Melanocyte of skin (primary cell): ENCODE measurements around the gene PNLIPRP2. TPM values are rescaled to one million over a fixed set of nuclear protein-coding genes. Genes with fewer than 3 reads are reported as not detected.

ENCODE experiments used
- total RNA-seq, 2 donors: library from RNA; depleted of rRNA; stranded (reverse); fragments of >200 nt; gene quantifications; 2 replicates each; pipeline ENCODE4 v1.2.3, GENCODE V29; 2012

PNLIPRP2 gene
- total RNA-seq, result not detected

DNA sequence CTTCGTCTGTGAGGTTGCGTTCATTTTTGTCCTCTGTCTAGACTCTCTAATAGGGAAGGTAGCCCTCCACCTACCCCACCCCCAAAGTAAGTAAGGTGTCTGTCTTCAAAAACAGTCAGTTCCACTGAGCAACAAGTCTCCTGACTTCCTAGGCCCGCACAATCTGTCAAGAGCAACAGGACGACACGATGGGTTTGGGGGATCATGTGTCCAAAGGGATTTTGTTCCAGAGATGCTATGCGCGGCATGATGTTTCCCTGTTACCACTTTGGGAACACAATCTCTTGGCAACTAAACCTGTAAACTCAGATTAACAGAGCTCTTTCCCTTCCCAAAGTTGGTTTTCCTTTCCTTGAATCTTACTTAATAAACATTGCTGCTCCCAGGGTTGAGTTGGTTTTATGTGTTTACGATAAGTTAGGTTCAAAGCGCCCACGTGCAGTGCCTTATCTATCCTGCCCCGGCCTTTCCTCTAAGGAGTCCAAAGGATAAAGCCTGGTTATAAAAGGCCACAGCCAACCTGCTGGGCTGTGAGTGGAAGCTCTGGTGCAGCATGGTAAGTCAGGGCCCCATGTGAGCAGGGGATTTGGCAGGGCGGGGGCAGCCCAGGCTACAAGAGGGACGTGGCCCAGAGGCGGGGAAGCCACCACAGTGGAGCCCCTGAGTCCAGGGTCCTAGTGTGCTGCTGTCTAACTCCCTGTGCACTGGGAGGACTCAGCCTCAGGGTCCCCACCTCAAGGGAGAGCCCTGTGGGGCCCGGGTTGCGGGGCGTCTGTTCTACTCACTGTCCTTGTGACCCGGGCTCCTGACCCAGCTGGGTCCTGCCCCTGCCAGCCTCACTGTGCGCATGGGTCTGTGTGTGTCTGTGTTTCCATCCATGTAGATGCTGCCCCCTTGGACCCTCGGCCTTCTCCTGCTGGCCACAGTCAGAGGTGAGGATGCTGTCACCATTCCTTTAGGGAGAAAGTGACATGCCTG lies at the start of gene PNLIPRP2:
PNLIPRP2 (plus strand) TSS at position 531 of the 978 bp plus-strand sequence.

DNA sequence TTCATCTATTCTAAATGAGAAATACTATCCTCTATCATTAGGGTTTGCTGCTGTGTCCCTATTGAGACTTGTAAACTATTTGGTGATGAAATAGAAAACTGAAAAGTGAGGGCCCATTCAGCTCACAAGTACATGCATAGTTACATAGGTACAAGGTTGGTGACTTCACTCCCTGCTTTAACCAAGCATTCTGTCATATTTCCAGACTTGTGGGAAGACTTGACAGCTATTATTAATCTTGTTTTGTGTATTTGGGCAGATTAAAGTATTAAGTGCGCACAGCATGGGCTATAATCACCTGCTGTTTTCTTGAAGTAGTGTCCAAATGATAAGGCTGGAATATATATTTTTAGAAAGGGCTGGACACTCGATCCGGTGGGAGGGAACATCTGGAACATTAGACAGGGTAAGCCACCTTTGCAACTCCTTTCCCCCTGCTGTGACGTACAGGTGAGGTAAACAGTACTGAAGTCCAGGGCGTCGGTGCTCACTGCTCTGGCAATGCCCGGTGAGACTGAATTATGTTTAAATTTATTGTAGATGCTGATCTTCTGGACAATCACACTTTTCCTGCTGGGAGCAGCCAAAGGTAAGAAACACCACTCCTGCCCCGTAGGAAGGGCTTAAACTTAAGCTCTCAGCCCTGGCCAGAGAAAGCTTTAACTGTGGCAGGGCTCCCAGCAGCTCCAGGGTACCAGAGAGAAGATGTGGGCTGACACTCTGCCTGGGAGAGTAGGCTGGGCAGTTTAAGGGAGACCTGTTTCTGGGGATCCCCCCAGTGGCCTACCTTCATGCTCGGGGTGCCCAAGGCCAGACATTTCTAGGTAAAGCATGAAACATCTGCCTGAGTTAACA lies 29.9 kb upstream of the PNLIPRP2 start, which contains the start of gene PNLIPRP1:
PNLIPRP1 (plus strand) TSS at position 370 of the 855 bp plus-strand sequence; CDS start at position 541, 171 bp downstream.

Other genes with a start within 250 kb of the PNLIPRP2 start
- gene PNLIPRP3, start 193.1 kb upstream of the PNLIPRP2 start, total RNA-seq, result 1 to 10 TPM in 1 of 2 donors, under 1 TPM in 1; 0.67 to 3.8 TPM
- gene PNLIP, start 75.0 kb upstream of the PNLIPRP2 start, total RNA-seq, result not detected
- gene PNLIPRP1, start 30.0 kb upstream of the PNLIPRP2 start, total RNA-seq, result not detected
- gene HSPA12A, start 121.6 kb downstream of the PNLIPRP2 start, total RNA-seq, result 10 to 100 TPM; 24.4 to 24.6 TPM
- gene ENO4, start 228.5 kb downstream of the PNLIPRP2 start, total RNA-seq, result under 1 TPM; 0.33 to 0.69 TPM